GM19238 (cell line): ENCODE data around the gene DNAH1.

Source experiments
- DNase-seq: peaks from one replicate; pipeline ENCODE4 v3.0.0; 2011; ENCODE audit warnings: low spot score; ENCODE audit not compliant: insufficient read length

Gene DNAH1

GRCh38 chr3:52443791-52444687 is 127.9 kb downstream of the DNAH1 start:
- no peak for DNase-seq

GRCh38 chr3:52444860-52445793 is 129.0 kb downstream of the DNAH1 start, which contains the start of gene SEMA3G:
SEMA3G (minus strand) TSS chr3:52445103; CDS start chr3:52445027, 76 bp downstream.
- DNase-seq: peak; percentile 76

- DNase-seq: no peak
These were observed 129.9 kb downstream of the DNAH1 start for GRCh38 chr3:52446042-52446441.

GRCh38 chr3:52446631-52447511 is 130.8 kb downstream of the DNAH1 start:
- DNase-seq: peak; percentile 61

- no peak for DNase-seq
These were observed 131.6 kb downstream of the DNAH1 start for GRCh38 chr3:52447512-52448355.
